ENCODE data around the gene NANOS3. TPM values are rescaled to one million over a fixed set of nuclear protein-coding genes. Genes with fewer than 3 reads are reported as not detected.

NANOS3 gene
- total and polyA plus RNA-seq, 2 of the 13 experiments (the other 11 are each of a cell fraction or from before 2014, with no cell fraction given) = 0.21 TPM; not detected in 1

GRCh38 chr19:13885826-13886365 lies 9.0 kb downstream of the NANOS3 start:
- POLR2A ChIA-PET = interaction anchor here (1.5 kb wide), 1 partner anchor 188 kb away, joined by 5 read pairs; no protein-coding TSS in a partner anchor
- FAIRE-seq (no peak), ATAC-seq (no peak), DNase-seq (ENCODE audit: low spot score) (no peak)
- no peaks in the 10 kb centered on the region for H4K20me1 ChIP-seq (ENCODE audit: insufficient read depth, low read length)
- no peak overlapping the region for H3K9ac ChIP-seq (ENCODE audit: insufficient read depth, low read depth, low read length)
- intact Hi-C loops (cut with micrococcal nuclease; ENCODE audit: unreplicated experiment) = no loop called here
- no TSS peak for BruUV-seq (replicated peaks)
- no peaks in the 10 kb centered on the region for H3K36me3 ChIP-seq (replicated peaks in 1 of 2; ENCODE audit: control insufficient read depth in 1 of 2, insufficient read depth in 2 of 2, low read length in 2 of 2)
- in situ Hi-C loops (cut with HindIII; ENCODE audit: extremely low pct_ligation_motif_present, low pct_unique_long_range_greater_than_20kb) = loop anchor here (25.0 kb wide), 1 partner anchor 526 kb away; the partner anchor contains the start of gene DDX39A
- no peak overlapping the region for H3K27ac ChIP-seq (ENCODE audit: extremely low read length, insufficient read depth, low read length)
- CTCF ChIA-PET (ENCODE audit: low intra/inter-chr PET ratio, low total read pairs) = no interaction called here
- H3K4me2 ChIP-seq (ENCODE audit: low read depth, low read length) = no peak overlapping the region
- no peaks in the 10 kb centered on the region for H3K79me2 ChIP-seq (ENCODE audit: insufficient read depth, low read length)
- peaks cover 2 to 28% of the 10 kb centered on the region in 2 experiments; a peak in 4 of 5 replicates for H3K27me3 ChIP-seq (ENCODE audit: control insufficient read depth in 1 of 2, insufficient read depth in 2 of 2, low read length in 2 of 2)
- WGBS (ENCODE audit: low lambda C conversion rate) = 77% methylated on average over 17 of the region's 20 CpGs
- peaks cover 50% of the 10 kb centered on the region for H3K4me1 ChIP-seq (ENCODE audit: insufficient read depth, low read length)
- TF ChIP-seq MAFG (CRISPR knock-in tag; IDR thresholded peaks at IDR 0.05) = no peak
- no peak overlapping the region for H2AFZ ChIP-seq (ENCODE audit: low read length)
- H3K4me3 ChIP-seq (replicated peaks in 1 of 3; ENCODE audit: insufficient read depth in 1 of 3, low read depth in 2 of 3, low read length in 3 of 3) = no peak overlapping the region
- no peaks in the 10 kb centered on the region for H3K9me3 ChIP-seq (ENCODE audit: low read length)

DNA sequence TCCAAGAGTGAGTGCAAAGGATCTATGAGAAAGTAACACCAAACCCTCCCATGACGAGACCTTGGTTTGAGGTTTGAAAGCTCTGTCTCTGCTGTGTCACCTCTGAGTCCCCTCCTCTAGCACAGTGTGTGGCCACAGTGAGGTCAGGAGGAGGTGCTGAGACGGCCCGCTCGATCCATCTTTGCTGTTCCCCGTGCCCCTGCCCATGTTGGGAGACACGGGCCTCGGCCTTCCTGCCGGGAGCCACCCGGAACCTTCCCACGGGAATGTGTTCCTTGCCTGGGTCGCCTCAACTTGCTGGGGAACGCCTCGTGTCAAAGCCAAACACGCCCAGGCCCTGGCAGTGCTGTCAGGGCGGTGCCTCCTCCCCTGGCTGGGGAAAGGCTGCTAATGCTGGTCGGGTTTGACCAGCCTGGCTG lies 10.1 kb downstream of the NANOS3 start:
- no peak overlapping the region for H2AFZ ChIP-seq (ENCODE audit: low read length)
- DNase-seq (ENCODE audit: low spot score) (no peak), ATAC-seq (peak; percentile 63), FAIRE-seq (no peak)
- no peak overlapping the region for H3K27ac ChIP-seq (ENCODE audit: extremely low read length, insufficient read depth, low read length)
- 13% methylated on average over 1 of the region's 16 CpGs for WGBS (ENCODE audit: low lambda C conversion rate)
- intact Hi-C loops (cut with micrococcal nuclease; ENCODE audit: unreplicated experiment) (no loop called here), in situ Hi-C loops (cut with HindIII; ENCODE audit: extremely low pct_ligation_motif_present, low pct_unique_long_range_greater_than_20kb) (loop anchor here (25.0 kb wide), 1 partner anchor 525 kb away; the partner anchor contains the start of gene DDX39A)
- BruUV-seq (replicated peaks) = no TSS peak
- no peaks in the 10 kb centered on the region for H3K79me2 ChIP-seq (ENCODE audit: insufficient read depth, low read length)
- ChIA-PET POLR2A (interaction anchor here (0.9 to 1.5 kb wide), 2 partner anchors 24 to 187 kb away, joined by 4 to 5 read pairs; no protein-coding TSS in a partner anchor), CTCF (ENCODE audit: low intra/inter-chr PET ratio, low total read pairs) (no interaction called here)
- H3K36me3 ChIP-seq (replicated peaks in 1 of 2; ENCODE audit: control insufficient read depth in 1 of 2, insufficient read depth in 2 of 2, low read length in 2 of 2) = no peaks in the 10 kb centered on the region
- H3K4me2 ChIP-seq (ENCODE audit: low read depth, low read length) = peak overlapping the region; percentile 79
- H3K27me3 ChIP-seq (ENCODE audit: control insufficient read depth in 1 of 2, insufficient read depth in 2 of 2, low read length in 2 of 2) = peaks cover 2 to 28% of the 10 kb centered on the region in 2 experiments; a peak in 4 of 5 replicates
- peaks cover 39% of the 10 kb centered on the region for H3K4me1 ChIP-seq (ENCODE audit: insufficient read depth, low read length)
- H3K9me3 ChIP-seq (ENCODE audit: low read length) = no peaks in the 10 kb centered on the region
- no peaks in the 10 kb centered on the region for H4K20me1 ChIP-seq (ENCODE audit: insufficient read depth, low read length)
- 0 out of 2 replicates have a peak overlapping the region, but pooled peaks have one; percentile 8 for H3K9ac ChIP-seq (ENCODE audit: insufficient read depth, low read depth, low read length)
- peak overlapping the region in 2 of 3 experiments; percentile 38 to 58; a peak in 4 of 6 replicates for H3K4me3 ChIP-seq (replicated peaks in 1 of 3; ENCODE audit: insufficient read depth in 1 of 3, low read depth in 2 of 3, low read length in 3 of 3)
- TF ChIP-seq RBFOX2 (IDR thresholded peaks at IDR 0.05; ENCODE audit: low read depth, low read length) (no peak), NR3C1 (CRISPR knock-in tag; IDR thresholded peaks at IDR 0.05) (no peak), ZSCAN22 (CRISPR knock-in tag; IDR thresholded peaks at IDR 0.05) (no peak), ZNF883 (CRISPR knock-in tag; IDR thresholded peaks at IDR 0.05; ENCODE audit: not compliant biosample characterization) (peak; percentile 29), MAX (IDR thresholded peaks at IDR 0.05) (0 out of 2 replicates have a peak, but pooled peaks have one; percentile 13), SPEN (CRISPR knock-in tag; IDR thresholded peaks at IDR 0.05; ENCODE audit: low read depth) (no peak), GABPB1 (CRISPR knock-in tag; IDR thresholded peaks at IDR 0.05) (0 out of 2 replicates have a peak, but pooled peaks have one; percentile 12), ZNF232 (CRISPR knock-in tag; IDR thresholded peaks at IDR 0.05; ENCODE audit: borderline replicate concordance) (no peak), ZNF276 (CRISPR knock-in tag; IDR thresholded peaks at IDR 0.05; ENCODE audit: low read depth) (no peak)
- TF ChIP-seq, protein P1, sequence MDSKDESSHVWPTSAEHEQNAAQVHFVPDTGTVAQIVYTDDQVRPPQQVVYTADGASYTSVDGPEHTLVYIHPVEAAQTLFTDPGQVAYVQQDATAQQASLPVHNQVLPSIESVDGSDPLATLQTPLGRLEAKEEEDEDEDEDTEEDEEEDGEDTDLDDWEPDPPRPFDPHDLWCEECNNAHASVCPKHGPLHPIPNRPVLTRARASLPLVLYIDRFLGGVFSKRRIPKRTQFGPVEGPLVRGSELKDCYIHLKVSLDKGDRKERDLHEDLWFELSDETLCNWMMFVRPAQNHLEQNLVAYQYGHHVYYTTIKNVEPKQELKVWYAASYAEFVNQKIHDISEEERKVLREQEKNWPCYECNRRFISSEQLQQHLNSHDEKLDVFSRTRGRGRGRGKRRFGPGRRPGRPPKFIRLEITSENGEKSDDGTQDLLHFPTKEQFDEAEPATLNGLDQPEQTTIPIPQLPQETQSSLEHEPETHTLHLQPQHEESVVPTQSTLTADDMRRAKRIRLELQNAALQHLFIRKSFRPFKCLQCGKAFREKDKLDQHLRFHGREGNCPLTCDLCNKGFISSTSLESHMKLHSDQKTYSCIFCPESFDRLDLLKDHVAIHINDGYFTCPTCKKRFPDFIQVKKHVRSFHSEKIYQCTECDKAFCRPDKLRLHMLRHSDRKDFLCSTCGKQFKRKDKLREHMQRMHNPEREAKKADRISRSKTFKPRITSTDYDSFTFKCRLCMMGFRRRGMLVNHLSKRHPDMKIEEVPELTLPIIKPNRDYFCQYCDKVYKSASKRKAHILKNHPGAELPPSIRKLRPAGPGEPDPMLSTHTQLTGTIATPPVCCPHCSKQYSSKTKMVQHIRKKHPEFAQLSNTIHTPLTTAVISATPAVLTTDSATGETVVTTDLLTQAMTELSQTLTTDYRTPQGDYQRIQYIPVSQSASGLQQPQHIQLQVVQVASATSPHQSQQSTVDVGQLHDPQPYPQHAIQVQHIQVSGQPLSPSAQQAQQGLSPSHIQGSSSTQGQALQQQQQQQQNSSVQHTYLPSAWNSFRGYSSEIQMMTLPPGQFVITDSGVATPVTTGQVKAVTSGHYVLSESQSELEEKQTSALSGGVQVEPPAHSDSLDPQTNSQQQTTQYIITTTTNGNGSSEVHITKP (CRISPR knock-in tag; IDR thresholded peaks at IDR 0.05; ENCODE audit: low read depth) = no peak

Data from HepG2 (cell line).